CD4-positive, alpha-beta T cell (primary cell): Measurements from ENCODE around the gene SDK2. TPM values are rescaled to one million over a fixed set of nuclear protein-coding genes. Genes with fewer than 3 reads are reported as not detected.

Experiments used
- ATAC-seq: fragments of 200-7000 bp; cut with Tn5 transposase; one replicate; pipeline ENCODE4 v1.10.0; 2022; ENCODE audit warnings: mild to moderate bottlenecking; ENCODE audit not compliant: poor library complexity
- CTCF ChIA-PET: fragments of 350-600 bp; sonication (Branson Sonifier 250); formaldehyde crosslinking; loops from one replicate; lab custom pipeline; 2021; ENCODE audit warnings: antibody characterized with exemption, inconsistent platforms; lab: Charles Lee
- POLR2A ChIA-PET: fragments of 350-600 bp; sonication (Branson Sonifier 250); formaldehyde crosslinking; loops from one replicate; lab custom pipeline; 2021; ENCODE audit warnings: antibody characterized with exemption, inconsistent platforms; lab: Charles Lee
- DNase-seq, 14 experiments: peaks; one replicate each; pipeline ENCODE4 v3.0.0-alpha.2; 2013 to 2020; ENCODE audit warnings: mixed read lengths in 2 of 14
- H3K27ac ChIP-seq, 2 donors: one replicate each; pipeline versions ENCODE4 v1.5.1 to v1.7.0; 2013; ENCODE audit warnings: low read length in 2 of 2, low read depth in 1 of 2, mild to moderate bottlenecking in 1 of 2
- H3K27me3 ChIP-seq, 2 experiments: 1 replicate in 1 of 2; 2 replicates in 1 of 2; pipeline versions ENCODE4 v1.6.1 to v1.7.0; 2013; ENCODE audit warnings: low read length in 2 of 2, control low read depth in 1 of 2, mild to moderate bottlenecking in 1 of 2, moderate library complexity in 1 of 2; ENCODE audit not compliant: insufficient read depth in 2 of 2, control insufficient read depth in 1 of 2
- H3K36me3 ChIP-seq: one replicate; pipeline ENCODE4 v1.6.1; 2013; ENCODE audit warnings: low read length, control low read depth; ENCODE audit not compliant: insufficient read depth
- H3K4me1 ChIP-seq: one replicate; pipeline ENCODE4 v1.6.1; 2013; ENCODE audit warnings: low read length, control low read depth; ENCODE audit not compliant: insufficient read depth
- H3K4me3 ChIP-seq: one replicate; pipeline ENCODE4 v1.5.1; 2013; ENCODE audit warnings: mild to moderate bottlenecking, low read length, moderate library complexity
- H3K9me3 ChIP-seq, 2 experiments: 1 replicate in 1 of 2; 2 replicates in 1 of 2; pipeline versions ENCODE4 v1.6.1 to v1.7.0; 2013; ENCODE audit warnings: low read length in 2 of 2, mild to moderate bottlenecking in 2 of 2, control low read depth in 1 of 2, moderate library complexity in 1 of 2; ENCODE audit not compliant: control insufficient read depth in 1 of 2, insufficient read depth in 1 of 2
- H3K27ac Mint-ChIP-seq: one replicate; pipeline ENCODE4 v1.8.0; 2020; ENCODE audit warnings: mixed read lengths
- H3K27me3 Mint-ChIP-seq: one replicate; pipeline ENCODE4 v1.8.0; 2021; ENCODE audit warnings: mixed read lengths
- H3K36me3 Mint-ChIP-seq: one replicate; pipeline ENCODE4 v1.8.0; 2021; ENCODE audit warnings: low read depth, mixed read lengths
- H3K4me1 Mint-ChIP-seq: one replicate; pipeline ENCODE4 v1.8.0; 2021; ENCODE audit warnings: low read depth, mixed read lengths
- H3K4me3 Mint-ChIP-seq: one replicate; pipeline ENCODE4 v1.8.0; 2020; ENCODE audit warnings: mild to moderate bottlenecking, mixed read lengths
- H3K9me3 Mint-ChIP-seq: one replicate; pipeline ENCODE4 v1.8.0; 2020; ENCODE audit warnings: mixed read lengths
- CTCF ChIP-seq: fragments of 200-600 bp; IDR thresholded peaks from one replicate; pipeline ENCODE4 v1.8.0; 2022; ENCODE audit warnings: antibody characterized with exemption, mild to moderate bottlenecking
- intact Hi-C, 2 experiments: fragments of 100-400 bp; cut with DNase I in 1 of 2; cut with micrococcal nuclease in 1 of 2; formaldehyde crosslinking; loops; one replicate each; pipeline versions ENCODE4 v1.15.1 to v1.9.0; 2023 to 2025; cut with DNase I, micrococcal nuclease
- total RNA-seq, 174 experiments: library from RNA in 2 of 174; stranded (reverse) in 2 of 174; gene quantifications; one replicate each; pipeline ENCODE4 v1.2.3 and lab custom pipeline; 2021 to 2026

The SDK2 gene
- total RNA-seq, 2 experiments from 2014 or later, result 8.1 to 8.2 TPM

DNA sequence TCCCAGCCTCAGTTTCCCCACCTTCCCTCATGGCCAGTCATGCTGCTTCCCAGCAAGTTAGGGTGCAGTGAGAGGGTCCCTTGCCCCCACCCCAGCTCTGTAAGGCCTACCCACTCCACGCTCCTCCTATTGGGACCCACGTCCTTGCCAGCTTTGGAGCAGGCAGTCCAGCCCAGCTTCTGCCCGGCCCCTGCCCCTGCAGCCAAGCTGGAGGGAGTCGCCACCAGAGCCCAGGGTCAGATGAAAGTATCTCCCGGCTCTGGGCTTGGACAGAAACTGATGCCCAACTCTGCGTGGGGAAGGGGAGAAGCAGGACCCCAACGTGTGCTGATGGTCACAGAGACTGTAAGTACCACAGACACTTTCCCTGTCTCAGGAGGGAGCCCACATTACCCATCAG lies 32.6 kb downstream of the SDK2 start:
- Mint-ChIP-seq H3K27ac (no peak overlapping the region), H3K9me3 (no peaks in the 10 kb centered on the region), H3K4me3 (no peak overlapping the region), H3K4me1 (peaks cover 13% of the 10 kb centered on the region), H3K36me3 (no peaks in the 10 kb centered on the region), H3K27me3 (no peaks in the 10 kb centered on the region)
- intact Hi-C loops, result no loop called here
- POLR2A ChIA-PET, result interaction anchor here (0.8 kb wide), 1 partner anchor 12 kb away, joined by 3 read pairs; no protein-coding TSS in a partner anchor
- Histone ChIP-seq H3K27me3 (no peaks in the 10 kb centered on the region), H3K4me3 (no peak overlapping the region), H3K9me3 (no peaks in the 10 kb centered on the region), H3K4me1 (no peaks in the 10 kb centered on the region), H3K36me3 (no peaks in the 10 kb centered on the region), H3K27ac (no peak overlapping the region)
- CTCF ChIA-PET, result no interaction called here
- TF ChIP-seq CTCF, result no peak
- DNase-seq (no peak), ATAC-seq (no peak)

DNA sequence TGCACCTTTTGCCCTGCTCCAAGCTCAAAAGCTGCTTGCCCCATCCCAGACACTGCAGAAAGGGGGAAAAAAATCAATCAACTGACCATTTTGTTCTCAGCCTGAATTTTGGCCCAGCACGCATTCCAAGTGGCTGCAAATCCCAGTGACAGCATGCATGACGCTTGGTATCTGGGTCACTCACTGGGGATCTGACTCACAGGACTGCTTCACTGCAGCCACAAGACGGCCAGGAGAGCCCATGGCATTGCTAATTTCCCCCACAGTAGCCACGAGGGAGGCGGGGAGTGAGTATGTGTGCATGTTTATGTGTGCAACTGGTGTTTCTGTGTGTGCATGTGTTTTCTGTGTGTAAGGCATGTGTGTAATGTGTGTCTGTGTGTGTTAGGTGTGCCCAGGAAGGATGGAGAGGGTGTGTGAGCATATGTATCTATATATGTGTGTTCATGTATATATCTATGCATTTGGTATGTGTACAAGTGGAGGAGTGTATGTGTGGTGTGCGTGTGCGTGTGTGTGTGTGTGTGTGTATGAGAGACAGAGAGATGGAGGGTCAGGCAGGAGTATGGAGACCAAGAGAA lies 33.8 kb downstream of the SDK2 start:
- H3K4me1 Mint-ChIP-seq, result peaks cover 7% of the 10 kb centered on the region
- H3K36me3 Mint-ChIP-seq, result no peaks in the 10 kb centered on the region
- H3K27ac Mint-ChIP-seq, result no peak overlapping the region
- POLR2A ChIA-PET, result interaction anchor here (1.0 kb wide), 1 partner anchor 19 kb away, joined by 3 read pairs; no protein-coding TSS in a partner anchor
- DNase-seq (no peak), ATAC-seq (no peak)
- H3K27ac ChIP-seq, result no peak overlapping the region
- no peaks in the 10 kb centered on the region for H3K4me1 ChIP-seq
- no peaks in the 10 kb centered on the region for H3K27me3 Mint-ChIP-seq
- CTCF ChIA-PET, result no interaction called here
- H3K9me3 ChIP-seq, result no peaks in the 10 kb centered on the region
- intact Hi-C loops, result no loop called here
- H3K4me3 ChIP-seq, result no peak overlapping the region
- H3K4me3 Mint-ChIP-seq, result no peak overlapping the region
- no peak for TF ChIP-seq CTCF
- no peaks in the 10 kb centered on the region for H3K27me3 ChIP-seq
- H3K36me3 ChIP-seq, result no peaks in the 10 kb centered on the region
- no peaks in the 10 kb centered on the region for H3K9me3 Mint-ChIP-seq

GRCh38 chr17:73609758-73610157 lies 34.5 kb downstream of the SDK2 start:
- Mint-ChIP-seq H3K27ac (no peak overlapping the region), H3K9me3 (no peaks in the 10 kb centered on the region), H3K36me3 (no peaks in the 10 kb centered on the region), H3K4me3 (no peak overlapping the region), H3K4me1 (peaks cover 4% of the 10 kb centered on the region), H3K27me3 (no peaks in the 10 kb centered on the region)
- no peak for TF ChIP-seq CTCF
- intact Hi-C loops, result no loop called here
- Histone ChIP-seq H3K36me3 (no peaks in the 10 kb centered on the region), H3K9me3 (no peaks in the 10 kb centered on the region), H3K4me3 (no peak overlapping the region), H3K27ac (no peak overlapping the region), H3K4me1 (no peaks in the 10 kb centered on the region), H3K27me3 (no peaks in the 10 kb centered on the region)
- ATAC-seq, result no peak
- ChIA-PET POLR2A (interaction anchor here (0.6 to 1.0 kb wide), 2 partner anchors 14 to 18 kb away, joined by 3 read pairs; no protein-coding TSS in a partner anchor), CTCF (no interaction called here)
- DNase-seq, result no peak
